GM12872 (cell line): ENCODE results near the gene STAM.

Experiments used
- CTCF ChIP-seq: IDR thresholded peaks from 3 replicates; pipeline ENCODE4 v1.5.1; 2011; ENCODE audit warnings: low read depth, mild to moderate bottlenecking, low read length, moderate library complexity; ENCODE audit not compliant: insufficient read depth

STAM gene

GRCh38 chr10:17682236-17682946 is 38.4 kb downstream of the STAM start:
- no peak for TF ChIP-seq CTCF

- TF ChIP-seq CTCF, result no peak
Measured at GRCh38 chr10:17683541-17683940, 39.6 kb downstream of the STAM start.

- TF ChIP-seq CTCF, result no peak
Measured at GRCh38 chr10:17684537-17684936, 40.6 kb downstream of the STAM start.

- no peak for TF ChIP-seq CTCF
Measured at GRCh38 chr10:17685233-17685840, 41.4 kb downstream of the STAM start.

GRCh38 chr10:17687117-17687831 is 43.3 kb downstream of the STAM start:
- no peak for TF ChIP-seq CTCF

- TF ChIP-seq CTCF, result no peak
Measured at GRCh38 chr10:17689137-17689536, 45.2 kb downstream of the STAM start.

GRCh38 chr10:17693009-17693408 is 49.1 kb downstream of the STAM start:
- TF ChIP-seq CTCF, result no peak
